HG03039 (cell line): ENCODE results near the gene KCNH1.
"Not testable (repeated sequence)": the region's sequence is repeated elsewhere in the genome, so short reads cannot be mapped to it uniquely, and the experiment has no call there.

ENCODE experiments used
- ATAC-seq: cut with Tn5 transposase; IDR thresholded peaks from one replicate; pipeline ENCODE4 v1.9.1; 2021; ENCODE audit warnings: mild to moderate bottlenecking, moderate library complexity; ENCODE audit not compliant: unreplicated experiment

The KCNH1 gene

GRCh38 chr1:211011128-211011527 is 122.8 kb downstream of the KCNH1 start:
- not testable (repeated sequence) for ATAC-seq

- no peak for ATAC-seq
These were observed 124.0 kb downstream of the KCNH1 start for GRCh38 chr1:211009944-211010343.

- no peak for ATAC-seq
These were observed 126.1 kb downstream of the KCNH1 start for GRCh38 chr1:211007830-211008229.

- ATAC-seq = not testable (repeated sequence)
These were observed 138.0 kb downstream of the KCNH1 start for GRCh38 chr1:210995931-210996330.

- ATAC-seq = no peak
These were observed 141.1 kb downstream of the KCNH1 start for GRCh38 chr1:210992837-210993236.

GRCh38 chr1:210989905-210990304 is 144.0 kb downstream of the KCNH1 start:
- no peak for ATAC-seq

GRCh38 chr1:210981490-210981889 is 152.5 kb downstream of the KCNH1 start:
- no peak for ATAC-seq

- no peak for ATAC-seq
These were observed 153.9 kb downstream of the KCNH1 start for GRCh38 chr1:210980082-210980481.

- ATAC-seq = no peak
These were observed 155.0 kb downstream of the KCNH1 start for GRCh38 chr1:210978974-210979354.

GRCh38 chr1:210978316-210978973 is 155.5 kb downstream of the KCNH1 start:
- no peak for ATAC-seq

GRCh38 chr1:210951279-210951678 is 182.7 kb downstream of the KCNH1 start:
- ATAC-seq = no peak

GRCh38 chr1:210949940-210950546 is 183.9 kb downstream of the KCNH1 start:
- ATAC-seq = peak; percentile 61

- ATAC-seq = no peak
These were observed 184.5 kb downstream of the KCNH1 start for GRCh38 chr1:210949489-210949888.

- ATAC-seq = no peak
These were observed 184.9 kb downstream of the KCNH1 start for GRCh38 chr1:210949039-210949438.

GRCh38 chr1:210944252-210944651 is 189.7 kb downstream of the KCNH1 start:
- no peak for ATAC-seq

- ATAC-seq = no peak
These were observed 191.4 kb downstream of the KCNH1 start for GRCh38 chr1:210942513-210942912.

GRCh38 chr1:210940081-210940617 is 193.8 kb downstream of the KCNH1 start:
- no peak for ATAC-seq

- ATAC-seq = no peak
These were observed 195.5 kb downstream of the KCNH1 start for GRCh38 chr1:210938416-210938925.

GRCh38 chr1:210937846-210938245 is 196.1 kb downstream of the KCNH1 start:
- ATAC-seq = no peak

GRCh38 chr1:210935905-210936304 is 198.0 kb downstream of the KCNH1 start:
- ATAC-seq = no peak

- no peak for ATAC-seq
These were observed 201.8 kb downstream of the KCNH1 start for GRCh38 chr1:210932104-210932503.

- no peak for ATAC-seq
These were observed 211.3 kb downstream of the KCNH1 start for GRCh38 chr1:210922666-210923065.
